GM12872 (cell line): ENCODE measurements around the gene ELFN2.

Source experiments
- TF ChIP-seq, protein P1 (sequence below): IDR thresholded peaks from 3 replicates; pipeline ENCODE4 v1.5.1; 2011; ENCODE audit warnings: low read depth, mild to moderate bottlenecking, low read length, moderate library complexity; ENCODE audit not compliant: insufficient read depth

Gene ELFN2

DNA sequence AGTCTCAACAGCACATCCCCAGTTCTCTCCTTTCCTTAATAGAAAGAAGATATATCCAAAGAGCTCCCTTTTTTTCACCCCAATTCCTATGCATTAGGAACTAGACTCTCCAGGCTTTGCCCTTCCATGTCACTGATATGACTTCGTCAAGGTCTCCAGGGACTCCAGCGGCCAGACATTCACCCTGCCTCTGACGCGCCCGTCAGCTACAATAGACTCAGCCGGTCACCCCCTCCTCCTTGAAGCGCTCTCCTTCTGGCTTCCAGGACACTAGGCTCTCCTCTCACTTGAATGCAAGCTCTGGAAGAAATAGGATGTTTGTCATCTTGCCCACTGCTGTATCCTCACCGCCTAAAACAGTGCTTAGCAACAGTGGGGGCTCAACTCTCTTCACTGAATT lies 14.9 kb upstream of the ELFN2 start:
- TF ChIP-seq, protein P1, sequence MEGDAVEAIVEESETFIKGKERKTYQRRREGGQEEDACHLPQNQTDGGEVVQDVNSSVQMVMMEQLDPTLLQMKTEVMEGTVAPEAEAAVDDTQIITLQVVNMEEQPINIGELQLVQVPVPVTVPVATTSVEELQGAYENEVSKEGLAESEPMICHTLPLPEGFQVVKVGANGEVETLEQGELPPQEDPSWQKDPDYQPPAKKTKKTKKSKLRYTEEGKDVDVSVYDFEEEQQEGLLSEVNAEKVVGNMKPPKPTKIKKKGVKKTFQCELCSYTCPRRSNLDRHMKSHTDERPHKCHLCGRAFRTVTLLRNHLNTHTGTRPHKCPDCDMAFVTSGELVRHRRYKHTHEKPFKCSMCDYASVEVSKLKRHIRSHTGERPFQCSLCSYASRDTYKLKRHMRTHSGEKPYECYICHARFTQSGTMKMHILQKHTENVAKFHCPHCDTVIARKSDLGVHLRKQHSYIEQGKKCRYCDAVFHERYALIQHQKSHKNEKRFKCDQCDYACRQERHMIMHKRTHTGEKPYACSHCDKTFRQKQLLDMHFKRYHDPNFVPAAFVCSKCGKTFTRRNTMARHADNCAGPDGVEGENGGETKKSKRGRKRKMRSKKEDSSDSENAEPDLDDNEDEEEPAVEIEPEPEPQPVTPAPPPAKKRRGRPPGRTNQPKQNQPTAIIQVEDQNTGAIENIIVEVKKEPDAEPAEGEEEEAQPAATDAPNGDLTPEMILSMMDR: no peak

DNA sequence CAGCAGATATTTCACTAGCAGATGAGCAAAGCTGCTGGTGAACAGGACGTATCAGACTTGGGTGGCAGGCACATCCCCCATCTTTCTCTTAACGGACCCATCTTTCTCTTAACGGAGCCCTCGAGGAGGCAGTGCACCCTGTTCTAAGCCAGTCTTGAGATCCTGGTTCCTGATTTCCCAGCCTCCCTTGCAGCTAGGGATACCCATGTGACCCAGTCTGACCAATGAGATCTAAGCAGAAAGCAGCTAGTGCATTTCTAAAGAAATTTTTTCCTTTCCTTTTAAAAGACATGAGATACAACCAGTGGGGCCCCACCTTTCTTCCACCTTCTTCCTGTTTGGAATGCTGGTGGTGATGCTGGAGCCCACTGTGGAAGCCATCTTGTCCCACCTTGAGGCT lies 13.6 kb upstream of the ELFN2 start:
- TF ChIP-seq, protein P1: no peak

GRCh38 chr22:37439347-37439746 lies 12.1 kb upstream of the ELFN2 start:
- TF ChIP-seq, protein P1: no peak

DNA sequence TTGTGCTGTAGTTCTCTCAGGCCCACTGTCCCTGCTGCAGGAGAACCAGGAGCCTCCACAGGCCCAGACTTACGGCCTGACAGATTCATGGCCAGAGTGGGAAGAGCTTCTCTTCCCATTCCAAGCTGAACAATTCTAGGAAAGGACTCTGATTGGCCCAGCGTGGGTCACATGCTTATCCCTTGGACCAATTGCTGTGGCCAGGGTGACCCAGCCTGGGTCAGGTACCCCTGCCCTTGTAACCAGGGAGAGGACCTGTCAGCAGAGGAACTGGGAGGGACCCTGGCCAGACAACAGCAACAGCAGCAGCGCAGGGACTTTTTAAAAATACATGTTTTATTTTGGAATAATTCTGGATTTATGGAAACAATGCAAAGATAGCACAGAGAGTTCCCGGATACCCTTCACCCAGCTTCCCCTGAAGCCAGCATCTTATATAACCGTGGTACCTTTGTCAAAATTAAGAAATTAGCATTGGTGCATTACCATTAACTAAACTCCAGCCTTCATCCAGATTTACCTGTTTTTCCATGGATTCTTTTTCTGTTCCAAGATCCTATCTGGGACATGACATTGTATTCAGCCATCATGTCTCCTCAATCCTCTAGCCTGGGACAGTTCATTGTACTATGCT lies 8.8 kb upstream of the ELFN2 start:
- TF ChIP-seq, protein P1: no peak

DNA sequence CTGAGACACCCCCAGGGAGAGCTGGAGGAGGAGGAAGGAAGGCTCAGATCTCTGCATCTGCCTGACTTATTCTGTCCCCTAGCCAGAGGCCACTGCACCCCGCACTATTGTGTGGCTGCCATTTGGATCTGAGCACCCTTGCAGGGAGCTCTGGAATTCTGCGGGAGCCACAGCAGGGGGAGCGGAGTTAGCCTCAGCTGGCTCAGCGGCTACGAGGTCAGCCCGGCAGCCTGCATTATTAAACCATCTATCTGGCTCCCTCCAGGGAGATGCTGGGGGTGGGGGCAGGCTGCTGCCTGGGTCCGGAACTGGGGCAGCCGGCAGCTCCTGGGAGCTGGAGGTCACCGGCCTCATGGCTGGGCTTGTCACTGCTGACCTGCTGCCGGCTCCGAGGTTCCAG lies 6.5 kb upstream of the ELFN2 start:
- TF ChIP-seq, protein P1: no peak

- TF ChIP-seq, protein P1: no peak
These were observed 5.4 kb upstream of the ELFN2 start for GRCh38 chr22:37432708-37433054.

DNA sequence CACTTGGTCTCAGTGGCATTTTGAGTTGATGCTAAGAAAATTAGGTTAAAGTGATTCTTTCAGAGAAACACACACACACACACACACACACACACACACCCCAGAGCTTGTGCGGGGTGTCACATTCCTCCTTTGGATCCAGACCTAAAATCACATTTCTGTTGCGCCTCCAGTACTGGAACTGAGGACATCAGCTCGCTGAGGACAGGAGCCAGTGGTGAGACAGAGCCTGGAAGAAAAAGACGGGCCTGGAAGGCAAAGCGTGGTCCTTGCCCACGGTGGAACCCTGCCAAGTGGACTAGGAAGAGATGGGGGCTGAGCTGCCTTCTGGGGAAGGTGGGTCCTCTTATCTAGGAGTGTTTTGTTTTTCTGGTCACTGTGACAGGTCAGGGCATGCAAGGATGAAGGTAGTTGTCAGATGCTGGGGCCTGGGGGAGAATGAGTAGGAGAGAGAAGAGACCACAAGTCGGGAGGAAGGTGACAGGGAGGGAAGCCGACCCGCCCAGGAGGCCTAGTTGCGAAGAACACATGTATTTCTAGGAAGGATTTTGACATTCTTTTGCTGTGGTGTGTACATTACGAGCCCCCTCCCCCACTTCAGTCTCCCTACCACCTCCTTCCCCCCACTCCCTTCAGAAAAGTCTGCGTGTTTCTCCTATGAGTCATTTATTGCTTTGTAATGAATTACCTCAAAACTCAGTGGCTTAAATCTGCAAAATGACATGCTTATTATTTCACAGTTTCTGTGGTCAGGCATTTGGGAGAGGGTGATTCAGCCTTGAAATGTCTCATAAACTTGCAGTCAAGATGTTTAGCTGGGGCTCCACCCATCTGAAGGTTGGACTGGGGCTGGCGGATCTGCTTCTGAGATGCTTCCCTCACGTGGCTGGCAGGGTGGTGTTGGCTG lies 4.8 kb upstream of the ELFN2 start:
- TF ChIP-seq, protein P1: no peak
